WTC11 (cell line): ENCODE results near the gene CYB561D2. TPM values are rescaled to one million over a fixed set of nuclear protein-coding genes. Genes with fewer than 3 reads are reported as not detected.

ENCODE experiments used
- ATAC-seq: fragments of 200-7000 bp; cut with Tn5 transposase; 2 replicates; pipeline ENCODE4 v1.10.0; 2021; ENCODE audit warnings: mild to moderate bottlenecking, moderate library complexity
- CTCF ChIA-PET: fragments of 300-600 bp; sonication (Branson Sonifier 250); formaldehyde crosslinking; loops from one replicate; lab custom pipeline; 2021; ENCODE audit warnings: antibody characterized with exemption; lab: Charles Lee
- POLR2A ChIA-PET: fragments of 350-600 bp; sonication (Branson Sonifier 250); formaldehyde crosslinking; loops from one replicate; lab custom pipeline; 2021; ENCODE audit warnings: antibody characterized with exemption; lab: Charles Lee
- DNase-seq: peaks from one replicate; pipeline ENCODE4 v3.0.0; 2021; ENCODE audit warnings: low spot score
- H3K27ac Mint-ChIP-seq: 2 replicates; pipeline ENCODE4 v1.8.0; 2021; ENCODE audit warnings: mixed read lengths
- H3K27me3 Mint-ChIP-seq: 2 replicates; pipeline ENCODE4 v1.8.0; 2021; ENCODE audit warnings: low read depth, mild to moderate bottlenecking, moderate library complexity, mixed read lengths
- H3K36me3 Mint-ChIP-seq: 2 replicates; pipeline ENCODE4 v1.8.0; 2021; ENCODE audit warnings: mixed read lengths
- H3K4me1 Mint-ChIP-seq: 2 replicates; pipeline ENCODE4 v1.8.0; 2022; ENCODE audit warnings: mixed read lengths
- H3K4me3 Mint-ChIP-seq: 2 replicates; pipeline ENCODE4 v1.8.0; 2021; ENCODE audit warnings: mild to moderate bottlenecking, moderate library complexity, mixed read lengths
- H3K9me3 Mint-ChIP-seq: 2 replicates; pipeline ENCODE4 v1.8.0; 2021; ENCODE audit warnings: mixed read lengths
- ESRRA ChIP-seq: sonication (generic); formaldehyde crosslinking; IDR thresholded peaks from 2 replicates; pipeline ENCODE4 v1.8.1; 2022; ENCODE audit warnings: mild to moderate bottlenecking, missing genetic modification reagents, borderline replicate concordance
- FOXJ3 ChIP-seq: sonication (generic); formaldehyde crosslinking; IDR thresholded peaks from 2 replicates; pipeline ENCODE4 v1.9.0; 2021; ENCODE audit warnings: missing genetic modification reagents, mild to moderate bottlenecking, borderline replicate concordance
- NFATC4 ChIP-seq: fragments of 250-450 bp; sonication (Bioruptor Pico); IDR thresholded peaks from 2 replicates; pipeline ENCODE4 v1.9.0; 2021; ENCODE audit warnings: mild to moderate bottlenecking
- OVOL2 ChIP-seq: fragments of 250-450 bp; sonication (Bioruptor Pico); IDR thresholded peaks from 2 replicates; pipeline ENCODE4 v1.9.0; 2021; ENCODE audit warnings: mild to moderate bottlenecking, borderline replicate concordance
- PRRX2 ChIP-seq: fragments of 250-450 bp; sonication (Bioruptor Pico); IDR thresholded peaks from 2 replicates; pipeline ENCODE4 v1.8.0; 2021; ENCODE audit warnings: mild to moderate bottlenecking
- SMAD3 ChIP-seq: sonication (generic); formaldehyde crosslinking; IDR thresholded peaks from 2 replicates; pipeline ENCODE4 v1.8.0; 2022; ENCODE audit warnings: missing genetic modification reagents, mild to moderate bottlenecking, borderline replicate concordance
- SOX15 ChIP-seq: fragments of 250-450 bp; sonication (Bioruptor Pico); IDR thresholded peaks from 2 replicates; pipeline ENCODE4 v1.9.0; 2021; ENCODE audit warnings: mild to moderate bottlenecking
- TEAD1 ChIP-seq: sonication (generic); formaldehyde crosslinking; IDR thresholded peaks from 2 replicates; pipeline ENCODE4 v1.8.0; 2022; ENCODE audit warnings: mild to moderate bottlenecking, missing genetic modification reagents
- ZNF219 ChIP-seq: sonication (generic); formaldehyde crosslinking; IDR thresholded peaks from 2 replicates; pipeline ENCODE4 v1.8.0; 2023; ENCODE audit warnings: missing genetic modification reagents, mild to moderate bottlenecking, borderline replicate concordance
- total RNA-seq: library from RNA; stranded (reverse); gene quantifications from 3 replicates; pipeline ENCODE4 v1.2.3, GENCODE V29; 2021
- TF ChIP-seq, protein P1 (sequence below): fragments of 250-450 bp; sonication (Bioruptor Pico); IDR thresholded peaks from 2 replicates; pipeline ENCODE4 v1.9.0; 2021; ENCODE audit warnings: mild to moderate bottlenecking
- TF ChIP-seq, protein P2 (sequence below): sonication (generic); formaldehyde crosslinking; IDR thresholded peaks from 2 replicates; pipeline ENCODE4 v1.8.0; 2022; ENCODE audit warnings: missing genetic modification reagents
- TF ChIP-seq, protein P3 (sequence below): sonication (generic); formaldehyde crosslinking; IDR thresholded peaks from 2 replicates; pipeline ENCODE4 v1.8.1; 2023; ENCODE audit warnings: mild to moderate bottlenecking, missing genetic modification reagents
- TF ChIP-seq, protein P4 (sequence below): fragments of 250-450 bp; sonication (Bioruptor Pico); conservative IDR thresholded peaks from 2 replicates; pipeline ENCODE4 v1.9.0; 2021; ENCODE audit warnings: mild to moderate bottlenecking
- TF ChIP-seq, protein P5 (sequence below): sonication (generic); formaldehyde crosslinking; IDR thresholded peaks from 2 replicates; pipeline ENCODE4 v1.8.1; 2023; ENCODE audit warnings: mild to moderate bottlenecking, missing genetic modification reagents
- TF ChIP-seq, protein P6 (sequence below): fragments of 250-450 bp; sonication (Bioruptor Pico); IDR thresholded peaks from 2 replicates; pipeline ENCODE4 v1.8.0; 2021; ENCODE audit warnings: mild to moderate bottlenecking
- TF ChIP-seq, protein P7 (sequence below): sonication (generic); formaldehyde crosslinking; IDR thresholded peaks from 2 replicates; pipeline ENCODE4 v1.8.1; 2023; ENCODE audit warnings: mild to moderate bottlenecking, missing genetic modification reagents, borderline replicate concordance
- TF ChIP-seq, protein P8 (sequence below): sonication (generic); formaldehyde crosslinking; IDR thresholded peaks from 2 replicates; pipeline ENCODE4 v1.8.1; 2022; ENCODE audit warnings: missing genetic modification reagents, borderline replicate concordance

CYB561D2 gene
- total RNA-seq, 1 experiment from 2014 or later: 9.8 TPM

DNA sequence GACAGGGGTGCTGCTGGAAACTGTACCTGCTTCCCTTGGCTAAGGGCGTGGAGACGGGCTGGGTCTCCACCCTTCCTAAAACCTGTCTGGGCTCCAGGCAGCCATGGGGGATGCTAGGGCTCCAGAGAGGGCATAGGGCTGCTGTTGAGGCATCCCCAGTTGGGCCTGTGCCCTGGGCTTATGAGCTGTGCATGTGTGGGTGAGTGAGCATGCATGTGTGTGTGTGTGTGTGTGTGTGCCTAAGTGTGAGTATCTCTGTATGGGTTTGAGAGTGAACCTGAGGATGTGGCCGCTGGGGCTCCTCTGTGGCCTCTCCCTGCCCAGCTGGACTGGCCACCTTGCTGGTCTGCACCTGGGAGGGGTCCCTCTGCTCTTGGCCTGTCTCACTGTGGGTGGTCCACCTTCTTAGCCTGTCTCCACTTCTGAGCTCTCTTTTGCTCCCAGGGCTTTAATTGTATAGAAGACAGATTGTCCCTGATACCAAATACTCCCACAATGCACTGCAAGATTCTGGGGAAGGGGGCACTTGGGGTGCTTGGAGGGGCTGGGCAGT is 20.5 kb downstream of the CYB561D2 start:
- H3K36me3 Mint-ChIP-seq: no peaks in the 10 kb centered on the region
- no peak for ATAC-seq
- no peak overlapping the region for H3K27ac Mint-ChIP-seq
- H3K9me3 Mint-ChIP-seq: no peaks in the 10 kb centered on the region
- H3K4me3 Mint-ChIP-seq: no peak overlapping the region
- no peak for DNase-seq
- H3K27me3 Mint-ChIP-seq: peaks cover under 1% of the 10 kb centered on the region; the same call in 1 of the 2 replicates
- CTCF ChIA-PET: interaction anchor here (0.6 to 1.6 kb wide), 13 partner anchors 10 to 178 kb away, joined by 3 to 13 read pairs (median 4); partner anchors contain the start of genes CYB561D2 and NPRL2
- TF ChIP-seq, protein P1, sequence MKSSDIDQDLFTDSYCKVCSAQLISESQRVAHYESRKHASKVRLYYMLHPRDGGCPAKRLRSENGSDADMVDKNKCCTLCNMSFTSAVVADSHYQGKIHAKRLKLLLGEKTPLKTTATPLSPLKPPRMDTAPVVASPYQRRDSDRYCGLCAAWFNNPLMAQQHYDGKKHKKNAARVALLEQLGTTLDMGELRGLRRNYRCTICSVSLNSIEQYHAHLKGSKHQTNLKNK: no peak
- POLR2A ChIA-PET: no interaction called here
- H3K4me1 Mint-ChIP-seq: peaks cover 28% of the 10 kb centered on the region

DNA sequence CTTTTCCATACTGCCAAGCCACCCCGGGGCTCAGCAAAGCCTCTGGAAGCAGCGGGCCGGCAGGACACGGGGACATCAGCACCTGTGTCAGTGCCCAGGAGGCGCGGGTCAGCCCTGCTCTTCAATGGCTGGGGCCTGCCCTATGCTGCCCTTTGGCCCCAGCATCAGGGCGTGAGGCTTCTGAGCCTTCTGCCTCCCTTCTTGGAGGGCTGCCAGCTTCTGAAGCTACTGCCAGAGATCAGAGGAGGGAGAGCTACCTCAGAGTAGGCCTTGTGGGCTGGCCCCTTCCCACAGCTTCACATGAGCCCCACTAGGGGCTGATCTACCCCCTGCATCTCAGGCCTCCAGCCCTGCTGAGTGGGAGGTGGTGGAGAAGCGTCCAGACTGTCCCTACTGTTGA is 21.7 kb downstream of the CYB561D2 start:
- Mint-ChIP-seq H3K9me3 (no peaks in the 10 kb centered on the region), H3K36me3 (no peaks in the 10 kb centered on the region), H3K4me3 (no peak overlapping the region), H3K27me3 (no peaks in the 10 kb centered on the region; the same call in 1 of the 2 replicates), H3K27ac (no peak overlapping the region), H3K4me1 (peaks cover 28% of the 10 kb centered on the region)
- CTCF ChIA-PET: interaction anchor here (0.6 to 0.7 kb wide), 2 partner anchors 143 to 177 kb away, joined by 3 to 4 read pairs; no protein-coding TSS in a partner anchor
- no peak for DNase-seq
- no peak for ATAC-seq
- POLR2A ChIA-PET: no interaction called here
- no peak for TF ChIP-seq NFATC4 (CRISPR knock-in tag)
- TF ChIP-seq, protein P2, sequence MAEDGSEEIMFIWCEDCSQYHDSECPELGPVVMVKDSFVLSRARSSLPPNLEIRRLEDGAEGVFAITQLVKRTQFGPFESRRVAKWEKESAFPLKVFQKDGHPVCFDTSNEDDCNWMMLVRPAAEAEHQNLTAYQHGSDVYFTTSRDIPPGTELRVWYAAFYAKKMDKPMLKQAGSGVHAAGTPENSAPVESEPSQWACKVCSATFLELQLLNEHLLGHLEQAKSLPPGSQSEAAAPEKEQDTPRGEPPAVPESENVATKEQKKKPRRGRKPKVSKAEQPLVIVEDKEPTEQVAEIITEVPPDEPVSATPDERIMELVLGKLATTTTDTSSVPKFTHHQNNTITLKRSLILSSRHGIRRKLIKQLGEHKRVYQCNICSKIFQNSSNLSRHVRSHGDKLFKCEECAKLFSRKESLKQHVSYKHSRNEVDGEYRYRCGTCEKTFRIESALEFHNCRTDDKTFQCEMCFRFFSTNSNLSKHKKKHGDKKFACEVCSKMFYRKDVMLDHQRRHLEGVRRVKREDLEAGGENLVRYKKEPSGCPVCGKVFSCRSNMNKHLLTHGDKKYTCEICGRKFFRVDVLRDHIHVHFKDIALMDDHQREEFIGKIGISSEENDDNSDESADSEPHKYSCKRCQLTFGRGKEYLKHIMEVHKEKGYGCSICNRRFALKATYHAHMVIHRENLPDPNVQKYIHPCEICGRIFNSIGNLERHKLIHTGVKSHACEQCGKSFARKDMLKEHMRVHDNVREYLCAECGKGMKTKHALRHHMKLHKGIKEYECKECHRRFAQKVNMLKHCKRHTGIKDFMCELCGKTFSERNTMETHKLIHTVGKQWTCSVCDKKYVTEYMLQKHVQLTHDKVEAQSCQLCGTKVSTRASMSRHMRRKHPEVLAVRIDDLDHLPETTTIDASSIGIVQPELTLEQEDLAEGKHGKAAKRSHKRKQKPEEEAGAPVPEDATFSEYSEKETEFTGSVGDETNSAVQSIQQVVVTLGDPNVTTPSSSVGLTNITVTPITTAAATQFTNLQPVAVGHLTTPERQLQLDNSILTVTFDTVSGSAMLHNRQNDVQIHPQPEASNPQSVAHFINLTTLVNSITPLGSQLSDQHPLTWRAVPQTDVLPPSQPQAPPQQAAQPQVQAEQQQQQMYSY: no peak
- TF ChIP-seq, protein P3, sequence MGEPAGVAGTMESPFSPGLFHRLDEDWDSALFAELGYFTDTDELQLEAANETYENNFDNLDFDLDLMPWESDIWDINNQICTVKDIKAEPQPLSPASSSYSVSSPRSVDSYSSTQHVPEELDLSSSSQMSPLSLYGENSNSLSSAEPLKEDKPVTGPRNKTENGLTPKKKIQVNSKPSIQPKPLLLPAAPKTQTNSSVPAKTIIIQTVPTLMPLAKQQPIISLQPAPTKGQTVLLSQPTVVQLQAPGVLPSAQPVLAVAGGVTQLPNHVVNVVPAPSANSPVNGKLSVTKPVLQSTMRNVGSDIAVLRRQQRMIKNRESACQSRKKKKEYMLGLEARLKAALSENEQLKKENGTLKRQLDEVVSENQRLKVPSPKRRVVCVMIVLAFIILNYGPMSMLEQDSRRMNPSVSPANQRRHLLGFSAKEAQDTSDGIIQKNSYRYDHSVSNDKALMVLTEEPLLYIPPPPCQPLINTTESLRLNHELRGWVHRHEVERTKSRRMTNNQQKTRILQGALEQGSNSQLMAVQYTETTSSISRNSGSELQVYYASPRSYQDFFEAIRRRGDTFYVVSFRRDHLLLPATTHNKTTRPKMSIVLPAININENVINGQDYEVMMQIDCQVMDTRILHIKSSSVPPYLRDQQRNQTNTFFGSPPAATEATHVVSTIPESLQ: no peak
- TF ChIP-seq SOX15 (CRISPR knock-in tag): no peak
- TF ChIP-seq, protein P4, sequence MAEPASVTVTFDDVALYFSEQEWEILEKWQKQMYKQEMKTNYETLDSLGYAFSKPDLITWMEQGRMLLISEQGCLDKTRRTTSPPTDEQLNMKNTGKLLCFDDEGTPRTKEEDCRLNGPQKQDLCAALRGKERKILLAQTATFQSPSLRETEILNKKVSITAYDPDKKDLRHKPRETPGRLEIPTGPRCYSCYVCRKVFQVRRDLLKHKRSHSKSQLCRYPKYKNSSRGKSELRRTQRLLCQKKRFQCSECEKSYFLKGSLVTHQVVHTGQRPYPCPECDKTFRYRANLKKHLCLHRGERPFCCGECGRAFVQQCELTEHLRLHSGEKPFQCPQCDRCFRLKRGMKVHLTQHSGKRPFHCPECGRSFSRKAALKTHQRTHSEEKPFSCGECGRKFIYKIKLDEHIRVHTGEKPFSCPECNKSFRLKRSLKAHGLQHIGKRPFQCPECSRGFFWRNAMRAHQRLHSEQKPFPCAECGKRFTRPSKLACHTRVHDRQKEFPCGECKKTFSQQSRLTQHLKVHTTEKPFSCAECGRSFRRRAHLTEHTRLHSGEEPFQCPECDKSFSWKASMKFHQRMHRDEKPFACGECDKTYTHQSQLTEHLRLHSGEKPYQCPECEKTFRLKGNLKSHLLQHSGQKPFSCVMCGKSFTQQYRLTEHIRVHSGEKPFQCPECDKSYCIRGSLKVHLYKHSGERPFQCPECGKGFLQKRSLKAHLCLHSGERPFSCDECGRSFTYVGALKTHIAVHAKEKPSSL (CRISPR knock-in tag): no peak
- TF ChIP-seq, protein P5, sequence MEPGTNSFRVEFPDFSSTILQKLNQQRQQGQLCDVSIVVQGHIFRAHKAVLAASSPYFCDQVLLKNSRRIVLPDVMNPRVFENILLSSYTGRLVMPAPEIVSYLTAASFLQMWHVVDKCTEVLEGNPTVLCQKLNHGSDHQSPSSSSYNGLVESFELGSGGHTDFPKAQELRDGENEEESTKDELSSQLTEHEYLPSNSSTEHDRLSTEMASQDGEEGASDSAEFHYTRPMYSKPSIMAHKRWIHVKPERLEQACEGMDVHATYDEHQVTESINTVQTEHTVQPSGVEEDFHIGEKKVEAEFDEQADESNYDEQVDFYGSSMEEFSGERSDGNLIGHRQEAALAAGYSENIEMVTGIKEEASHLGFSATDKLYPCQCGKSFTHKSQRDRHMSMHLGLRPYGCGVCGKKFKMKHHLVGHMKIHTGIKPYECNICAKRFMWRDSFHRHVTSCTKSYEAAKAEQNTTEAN (CRISPR knock-in tag): no peak
- TF ChIP-seq FOXJ3 (CRISPR knock-in tag): no peak
- TF ChIP-seq, protein P6, sequence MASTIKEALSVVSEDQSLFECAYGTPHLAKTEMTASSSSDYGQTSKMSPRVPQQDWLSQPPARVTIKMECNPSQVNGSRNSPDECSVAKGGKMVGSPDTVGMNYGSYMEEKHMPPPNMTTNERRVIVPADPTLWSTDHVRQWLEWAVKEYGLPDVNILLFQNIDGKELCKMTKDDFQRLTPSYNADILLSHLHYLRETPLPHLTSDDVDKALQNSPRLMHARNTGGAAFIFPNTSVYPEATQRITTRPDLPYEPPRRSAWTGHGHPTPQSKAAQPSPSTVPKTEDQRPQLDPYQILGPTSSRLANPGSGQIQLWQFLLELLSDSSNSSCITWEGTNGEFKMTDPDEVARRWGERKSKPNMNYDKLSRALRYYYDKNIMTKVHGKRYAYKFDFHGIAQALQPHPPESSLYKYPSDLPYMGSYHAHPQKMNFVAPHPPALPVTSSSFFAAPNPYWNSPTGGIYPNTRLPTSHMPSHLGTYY (CRISPR knock-in tag): no peak
- TF ChIP-seq ESRRA (CRISPR knock-in tag): no peak
- TF ChIP-seq, protein P7, sequence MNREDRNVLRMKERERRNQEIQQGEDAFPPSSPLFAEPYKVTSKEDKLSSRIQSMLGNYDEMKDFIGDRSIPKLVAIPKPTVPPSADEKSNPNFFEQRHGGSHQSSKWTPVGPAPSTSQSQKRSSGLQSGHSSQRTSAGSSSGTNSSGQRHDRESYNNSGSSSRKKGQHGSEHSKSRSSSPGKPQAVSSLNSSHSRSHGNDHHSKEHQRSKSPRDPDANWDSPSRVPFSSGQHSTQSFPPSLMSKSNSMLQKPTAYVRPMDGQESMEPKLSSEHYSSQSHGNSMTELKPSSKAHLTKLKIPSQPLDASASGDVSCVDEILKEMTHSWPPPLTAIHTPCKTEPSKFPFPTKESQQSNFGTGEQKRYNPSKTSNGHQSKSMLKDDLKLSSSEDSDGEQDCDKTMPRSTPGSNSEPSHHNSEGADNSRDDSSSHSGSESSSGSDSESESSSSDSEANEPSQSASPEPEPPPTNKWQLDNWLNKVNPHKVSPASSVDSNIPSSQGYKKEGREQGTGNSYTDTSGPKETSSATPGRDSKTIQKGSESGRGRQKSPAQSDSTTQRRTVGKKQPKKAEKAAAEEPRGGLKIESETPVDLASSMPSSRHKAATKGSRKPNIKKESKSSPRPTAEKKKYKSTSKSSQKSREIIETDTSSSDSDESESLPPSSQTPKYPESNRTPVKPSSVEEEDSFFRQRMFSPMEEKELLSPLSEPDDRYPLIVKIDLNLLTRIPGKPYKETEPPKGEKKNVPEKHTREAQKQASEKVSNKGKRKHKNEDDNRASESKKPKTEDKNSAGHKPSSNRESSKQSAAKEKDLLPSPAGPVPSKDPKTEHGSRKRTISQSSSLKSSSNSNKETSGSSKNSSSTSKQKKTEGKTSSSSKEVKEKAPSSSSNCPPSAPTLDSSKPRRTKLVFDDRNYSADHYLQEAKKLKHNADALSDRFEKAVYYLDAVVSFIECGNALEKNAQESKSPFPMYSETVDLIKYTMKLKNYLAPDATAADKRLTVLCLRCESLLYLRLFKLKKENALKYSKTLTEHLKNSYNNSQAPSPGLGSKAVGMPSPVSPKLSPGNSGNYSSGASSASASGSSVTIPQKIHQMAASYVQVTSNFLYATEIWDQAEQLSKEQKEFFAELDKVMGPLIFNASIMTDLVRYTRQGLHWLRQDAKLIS: no peak
- no peak for TF ChIP-seq ZNF219 (CRISPR knock-in tag)
- TF ChIP-seq, protein P8, sequence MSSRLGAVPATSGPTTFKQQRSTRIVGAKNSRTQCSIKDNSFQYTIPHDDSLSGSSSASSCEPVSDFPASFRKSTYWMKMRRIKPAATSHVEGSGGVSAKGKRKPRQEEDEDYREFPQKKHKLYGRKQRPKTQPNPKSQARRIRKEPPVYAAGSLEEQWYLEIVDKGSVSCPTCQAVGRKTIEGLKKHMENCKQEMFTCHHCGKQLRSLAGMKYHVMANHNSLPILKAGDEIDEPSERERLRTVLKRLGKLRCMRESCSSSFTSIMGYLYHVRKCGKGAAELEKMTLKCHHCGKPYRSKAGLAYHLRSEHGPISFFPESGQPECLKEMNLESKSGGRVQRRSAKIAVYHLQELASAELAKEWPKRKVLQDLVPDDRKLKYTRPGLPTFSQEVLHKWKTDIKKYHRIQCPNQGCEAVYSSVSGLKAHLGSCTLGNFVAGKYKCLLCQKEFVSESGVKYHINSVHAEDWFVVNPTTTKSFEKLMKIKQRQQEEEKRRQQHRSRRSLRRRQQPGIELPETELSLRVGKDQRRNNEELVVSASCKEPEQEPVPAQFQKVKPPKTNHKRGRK: no peak
- no peak for TF ChIP-seq PRRX2 (CRISPR knock-in tag)
- no peak for TF ChIP-seq OVOL2 (CRISPR knock-in tag)
- TF ChIP-seq SMAD3: no peak
- no peak for TF ChIP-seq TEAD1 (CRISPR knock-in tag)
